ENCODE results near the gene TTLL1.

The TTLL1 gene

GRCh38 chr22:43088984-43089717 is at the start of gene TTLL1:
Gene TTLL1, minus strand, starts transcription at chr22:43089391. Its CDS starts 13,805 bp downstream, at chr22:43075586.
- DNase-seq: peak; percentile 86

DNA sequence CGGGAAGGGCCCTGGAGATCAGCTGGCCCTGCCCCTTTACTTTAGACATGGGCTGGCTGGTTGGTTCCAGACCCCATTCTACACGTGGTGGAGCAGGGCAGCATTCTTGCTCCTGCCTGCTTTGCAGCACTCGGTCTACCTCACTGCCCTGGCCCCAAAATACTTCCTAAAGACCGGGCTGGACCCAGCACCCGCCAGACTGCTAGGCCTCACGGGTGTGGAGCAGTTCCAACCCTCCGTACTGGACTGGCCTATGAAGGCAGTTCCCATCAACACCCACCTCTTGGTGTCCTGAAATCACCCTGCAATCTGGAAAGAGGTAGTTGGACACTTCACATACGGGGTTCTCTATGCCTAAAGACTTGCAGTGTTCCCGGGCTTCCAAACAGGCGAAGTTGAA is 47.6 kb upstream of the TTLL1 start:
- no peak for DNase-seq

DNA sequence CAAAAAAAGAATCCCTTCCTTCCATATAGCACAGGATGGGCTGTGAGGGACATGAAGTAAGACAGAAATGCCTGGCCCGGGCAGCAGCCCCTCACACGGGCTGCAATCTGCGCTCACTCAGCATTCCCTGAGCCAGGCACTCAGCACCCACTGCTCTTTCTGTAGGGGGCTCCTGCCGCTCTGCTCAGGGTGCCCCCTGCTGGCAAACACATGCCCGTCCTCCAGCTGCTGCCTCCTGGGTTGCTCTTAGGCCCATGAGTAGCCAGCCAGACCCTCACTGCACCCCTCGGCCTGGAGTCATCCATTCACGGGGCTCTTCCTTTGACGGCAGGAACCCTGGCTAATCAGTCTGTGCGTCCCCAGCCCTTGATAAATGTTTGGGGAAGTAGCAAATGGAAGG is 47.1 kb upstream of the TTLL1 start:
- DNase-seq: peak; percentile 41

DNA sequence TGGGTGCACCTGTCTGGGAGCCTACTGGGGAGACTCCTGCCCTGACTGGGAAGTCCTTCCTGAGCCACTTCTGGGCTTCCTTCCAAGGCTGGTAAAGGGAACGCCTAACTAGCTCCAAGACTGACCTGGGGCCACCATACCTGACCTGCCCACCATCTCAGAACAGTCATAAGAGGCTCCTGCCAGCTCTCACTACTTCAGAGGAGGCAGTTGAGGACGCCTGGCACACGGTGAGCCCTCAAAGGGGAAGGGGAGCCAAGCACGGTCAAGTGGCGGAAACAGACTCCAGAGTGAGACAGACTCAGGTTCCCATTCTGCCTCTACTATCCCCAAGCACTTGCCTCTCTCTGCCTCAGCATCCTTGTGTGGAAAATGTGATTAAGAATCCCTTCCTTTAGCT is 46.4 kb upstream of the TTLL1 start:
- no peak for DNase-seq

DNA sequence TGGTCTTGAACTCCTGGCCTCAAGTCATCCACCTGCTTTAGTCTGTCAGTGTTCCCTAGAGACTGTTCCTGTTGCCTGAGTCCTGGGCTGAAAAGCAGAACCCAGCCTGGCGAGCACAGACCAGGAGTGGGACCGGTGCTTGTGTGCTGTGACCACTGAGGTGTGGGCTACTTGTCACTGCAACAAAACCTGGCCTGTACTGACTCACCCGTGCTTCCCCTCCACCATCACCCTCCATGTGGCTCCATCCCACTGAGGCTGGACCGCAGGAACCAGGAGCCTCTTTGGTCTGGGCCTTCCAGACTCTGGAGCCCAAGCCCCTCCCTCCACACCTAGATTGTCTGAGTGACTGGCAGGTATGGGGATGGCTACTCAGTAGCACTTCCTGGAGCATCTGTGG is 45.4 kb upstream of the TTLL1 start:
- no peak for DNase-seq

DNA sequence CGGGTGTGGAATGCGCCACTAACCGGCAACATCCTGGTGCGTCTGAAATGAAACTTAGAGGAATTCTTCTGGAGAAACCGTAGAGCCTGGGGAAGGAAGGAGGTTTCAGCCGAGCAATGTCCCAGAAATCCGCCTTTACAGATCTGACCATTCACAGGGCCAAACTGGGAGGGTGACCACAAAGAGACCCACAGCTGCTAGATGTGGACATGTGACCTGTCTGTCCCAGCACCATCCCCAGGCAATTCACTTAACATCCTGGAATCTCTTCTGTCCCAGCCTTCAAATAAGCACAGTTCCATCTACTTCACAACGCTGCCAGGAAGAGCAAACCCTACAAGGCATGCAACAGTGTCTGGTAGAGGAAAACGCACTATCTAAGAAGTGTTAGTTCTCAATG is 44.2 kb upstream of the TTLL1 start:
- no peak for DNase-seq

- DNase-seq: no peak
These were observed 42.7 kb upstream of the TTLL1 start for GRCh38 chr22:43131773-43132501.

GRCh38 chr22:43129426-43130425 is 40.5 kb upstream of the TTLL1 start:
- DNase-seq: no peak

- no peak for DNase-seq
These were observed 39.8 kb upstream of the TTLL1 start for GRCh38 chr22:43128928-43129424.

- DNase-seq: no peak
These were observed 38.9 kb upstream of the TTLL1 start for GRCh38 chr22:43128116-43128515.

DNA sequence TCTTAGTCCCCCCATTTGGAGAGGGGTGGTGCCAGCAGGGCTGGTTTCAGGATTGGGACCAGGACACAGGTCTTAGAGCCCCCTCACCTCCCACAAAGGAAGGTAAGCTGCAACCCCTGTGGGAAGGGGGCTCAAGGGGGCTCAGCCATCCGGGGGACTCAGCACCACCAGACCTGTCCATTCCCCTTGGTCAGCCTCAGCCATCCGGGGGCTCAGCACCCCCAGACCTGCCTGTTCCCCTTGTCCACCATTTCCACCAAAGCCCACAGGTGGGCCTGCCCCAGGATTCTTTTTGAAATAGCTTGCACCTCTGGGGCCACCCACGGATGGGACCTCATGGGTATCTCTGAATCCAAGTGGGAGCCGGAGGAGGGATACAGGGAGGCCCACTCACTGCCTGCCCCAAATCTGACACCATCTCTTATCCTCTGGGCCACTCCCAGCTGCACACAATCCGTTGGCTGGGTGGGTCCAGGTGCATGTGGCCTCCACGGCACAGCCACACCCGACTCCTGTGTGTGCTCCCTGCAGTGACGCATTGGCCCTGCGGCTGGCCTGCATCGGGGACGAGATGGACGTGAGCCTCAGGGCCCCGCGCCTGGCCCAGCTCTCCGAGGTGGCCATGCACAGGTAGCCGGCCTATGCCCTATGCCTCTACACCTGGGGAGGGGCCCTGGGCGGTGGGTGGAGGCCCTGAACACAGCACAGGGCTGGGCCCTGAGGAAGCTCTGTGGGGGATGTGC is 38.1 kb upstream of the TTLL1 start:
- DNase-seq: no peak

DNA sequence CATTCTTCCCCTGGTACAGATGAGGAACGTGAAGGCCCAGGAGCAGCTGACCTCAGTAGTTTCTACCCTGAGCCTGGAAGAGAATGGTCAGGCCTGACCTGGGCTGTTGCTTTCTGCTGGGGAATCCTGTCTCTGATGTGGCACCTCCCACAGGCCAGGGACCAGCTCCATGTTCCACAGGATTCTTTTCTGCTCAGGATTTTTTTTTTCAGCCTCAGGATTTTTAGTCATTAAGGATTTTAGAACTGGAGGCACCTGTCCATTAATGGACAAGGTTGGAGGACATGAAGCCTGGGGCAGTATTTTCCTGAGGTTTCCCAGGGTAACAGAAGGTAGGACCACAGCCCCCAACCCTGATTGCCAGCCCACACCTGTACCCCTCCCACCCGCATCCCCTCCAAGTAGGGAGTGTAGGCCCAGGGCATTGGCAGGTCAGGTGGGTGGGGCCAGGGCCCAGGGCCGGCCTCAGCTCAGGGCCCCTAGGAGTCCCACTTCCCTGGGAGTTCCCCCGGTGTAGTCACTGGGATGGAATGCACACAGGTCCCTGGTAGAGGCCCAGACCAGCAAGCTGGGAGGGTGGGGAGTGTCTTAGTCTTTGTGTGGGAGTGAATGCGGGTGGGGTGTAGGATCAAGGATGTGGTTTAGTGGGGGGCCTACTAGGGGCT is 37.4 kb upstream of the TTLL1 start:
- no peak for DNase-seq

GRCh38 chr22:43118953-43119458 is 29.8 kb upstream of the TTLL1 start:
- no peak for DNase-seq

- no peak for DNase-seq
These were observed 29.0 kb upstream of the TTLL1 start for GRCh38 chr22:43118024-43118849.

DNA sequence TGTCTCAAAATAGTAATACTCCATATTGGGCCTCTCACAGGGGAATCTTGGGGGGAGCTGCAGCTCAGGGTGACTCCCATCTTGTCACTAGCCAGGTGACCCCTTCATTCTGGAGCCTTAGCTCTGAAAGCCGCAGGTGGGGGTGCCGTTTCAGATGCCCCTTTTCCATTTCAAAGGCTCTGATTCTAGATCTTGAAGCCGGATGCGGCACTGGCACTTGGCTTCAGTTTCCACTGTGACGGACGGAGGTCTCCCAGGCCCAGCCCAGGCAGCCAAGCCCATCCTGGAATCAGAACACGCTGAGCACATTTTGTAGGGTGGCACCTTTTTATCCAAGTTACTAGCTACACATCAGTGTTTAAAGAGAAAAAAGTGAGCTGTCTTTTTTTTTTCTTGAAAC is 27.7 kb upstream of the TTLL1 start:
- no peak for DNase-seq

- DNase-seq: no peak
These were observed 25.8 kb upstream of the TTLL1 start for GRCh38 chr22:43114958-43115357.

DNA sequence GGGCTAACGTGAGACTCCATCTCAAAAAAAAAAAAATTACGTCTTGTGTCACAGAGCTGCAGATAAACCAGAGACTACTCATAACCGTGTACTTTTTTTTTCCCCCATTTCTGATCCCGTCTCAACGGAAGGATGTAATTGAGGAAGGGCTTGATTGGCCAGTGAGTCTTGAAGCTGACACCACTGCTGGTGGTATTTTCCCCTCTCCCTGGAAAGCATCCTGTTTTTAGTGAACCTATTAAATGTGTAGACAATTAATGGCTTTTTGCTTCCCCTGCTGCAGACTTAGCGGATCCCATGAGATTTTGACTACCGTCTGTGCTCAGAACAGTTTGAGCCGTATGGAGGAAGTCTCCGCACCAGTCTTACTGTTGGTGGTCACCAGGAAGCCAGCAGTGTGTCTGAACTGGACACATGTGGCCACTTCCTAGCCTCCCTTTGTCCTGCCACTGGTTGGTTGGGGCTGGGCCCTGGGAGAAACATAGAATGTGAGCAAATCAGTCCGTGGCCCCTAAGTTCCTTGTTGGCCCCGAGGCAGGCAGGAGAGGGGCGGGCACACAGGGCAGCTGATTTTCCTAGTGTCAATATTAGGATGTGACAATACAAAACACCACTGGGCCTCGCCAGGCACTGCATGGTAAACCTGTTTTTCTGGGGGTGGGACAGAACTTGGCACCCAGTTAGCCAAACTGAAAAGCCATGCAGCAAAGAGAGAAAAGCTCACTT is 24.5 kb upstream of the TTLL1 start:
- no peak for DNase-seq

- peak; percentile 43 for DNase-seq
These were observed 21.9 kb upstream of the TTLL1 start for GRCh38 chr22:43110927-43111623.

- DNase-seq: peak; percentile 45
These were observed 21.3 kb upstream of the TTLL1 start, which contains the start of gene BIK for GRCh38 chr22:43110444-43110926. Gene BIK, plus strand, starts transcription at chr22:43110750. Its CDS starts 13,273 bp downstream, at chr22:43124023.

Data from activated CD4-positive, alpha-beta T cell treated with anti-CD3 and anti-CD28 coated beads, Interleukin-2, amount 50 U/mL, for 1 hour (primary cell).